ENCODE measurements around the gene TBC1D8. TPM values are rescaled to one million over a fixed set of nuclear protein-coding genes. Genes with fewer than 3 reads are reported as not detected.

The TBC1D8 gene
- total RNA-seq, 2 experiments from 2014 or later: 1.0 to 1.8 TPM

- peaks cover 22% of the 10 kb centered on the region for H3K4me1 Mint-ChIP-seq (ENCODE audit: low read depth)
Measured at GRCh38 chr2:101146535-101146934, 4.6 kb downstream of the TBC1D8 start.

GRCh38 chr2:101145406-101145805 is 5.8 kb downstream of the TBC1D8 start:
- Histone ChIP-seq H3K4me1 (ENCODE audit: insufficient read depth, low read length) (peaks cover 9% of the 10 kb centered on the region), H3K27me3 (ENCODE audit: control insufficient read depth in 1 of 2, insufficient read depth in 2 of 2, low read length in 2 of 2) (peaks cover 0 to 10% of the 10 kb centered on the region in 2 experiments), H3K36me3 (ENCODE audit: insufficient read depth, low read length) (no peaks in the 10 kb centered on the region), H3K4me3 (ENCODE audit: low read length) (no peak overlapping the region), H3K9me3 (ENCODE audit: control insufficient read depth in 1 of 2, insufficient read depth in 1 of 2, low read length in 2 of 2) (no peaks in the 10 kb centered on the region), H3K27ac (ENCODE audit: low read depth in 1 of 2, low read length in 2 of 2) (no peak overlapping the region)
- Mint-ChIP-seq H3K36me3 (ENCODE audit: low read depth) (no peaks in the 10 kb centered on the region), H3K9me3 (no peaks in the 10 kb centered on the region), H3K27ac (no peak overlapping the region), H3K4me3 (no peak overlapping the region), H3K4me1 (ENCODE audit: low read depth) (peaks cover 22% of the 10 kb centered on the region), H3K27me3 (peaks cover 36% of the 10 kb centered on the region)
- intact Hi-C loops (cut with DNase I, micrococcal nuclease): no loop called here
- DNase-seq (no peak), ATAC-seq (ENCODE audit: poor library complexity) (no peak)
- ChIA-PET CTCF (no interaction called here), POLR2A (no interaction called here)
- TF ChIP-seq CTCF (IDR thresholded peaks at IDR 0.05): no peak

More at GRCh38 chr2:101146535-101146934, 4.6 kb downstream of the TBC1D8 start:
- peaks cover 14% of the 10 kb centered on the region for H3K4me1 ChIP-seq (ENCODE audit: insufficient read depth, low read length)
- H3K27me3 ChIP-seq (ENCODE audit: control insufficient read depth in 1 of 2, insufficient read depth in 2 of 2, low read length in 2 of 2): peaks cover 0 to 10% of the 10 kb centered on the region in 2 experiments
- ChIA-PET CTCF (no interaction called here), POLR2A (no interaction called here)
- H3K9me3 Mint-ChIP-seq: no peaks in the 10 kb centered on the region
- H3K27ac ChIP-seq (ENCODE audit: low read depth in 1 of 2, low read length in 2 of 2): no peak overlapping the region
- no peaks in the 10 kb centered on the region for H3K9me3 ChIP-seq (ENCODE audit: control insufficient read depth in 1 of 2, insufficient read depth in 1 of 2, low read length in 2 of 2)
- intact Hi-C loops (cut with DNase I, micrococcal nuclease): no loop called here
- H3K4me3 ChIP-seq (ENCODE audit: low read length): no peak overlapping the region
- no peak overlapping the region for H3K4me3 Mint-ChIP-seq
- no peak for TF ChIP-seq CTCF (IDR thresholded peaks at IDR 0.05)
- H3K27ac Mint-ChIP-seq: no peak overlapping the region
- no peaks in the 10 kb centered on the region for H3K36me3 ChIP-seq (ENCODE audit: insufficient read depth, low read length)
- DNase-seq (no peak), ATAC-seq (ENCODE audit: poor library complexity) (no peak)
- peaks cover 36% of the 10 kb centered on the region for H3K27me3 Mint-ChIP-seq
- H3K36me3 Mint-ChIP-seq (ENCODE audit: low read depth): no peaks in the 10 kb centered on the region

- CTCF ChIA-PET: no interaction called here
Measured at GRCh38 chr2:101142163-101142562, 9.0 kb downstream of the TBC1D8 start.

More at GRCh38 chr2:101142163-101142562, 9.0 kb downstream of the TBC1D8 start:
- Mint-ChIP-seq H3K36me3 (ENCODE audit: low read depth) (no peaks in the 10 kb centered on the region), H3K4me1 (ENCODE audit: low read depth) (no peaks in the 10 kb centered on the region), H3K4me3 (no peak overlapping the region), H3K27ac (no peak overlapping the region), H3K9me3 (no peaks in the 10 kb centered on the region), H3K27me3 (peaks cover 23% of the 10 kb centered on the region)
- DNase-seq (no peak), ATAC-seq (ENCODE audit: poor library complexity) (no peak)
- POLR2A ChIA-PET: no interaction called here
- peaks cover 0 to 5% of the 10 kb centered on the region in 2 experiments for H3K9me3 ChIP-seq (ENCODE audit: control insufficient read depth in 1 of 2, insufficient read depth in 1 of 2, low read length in 2 of 2)
- H3K27ac ChIP-seq (ENCODE audit: low read depth in 1 of 2, low read length in 2 of 2): no peak overlapping the region
- no peak for TF ChIP-seq CTCF (IDR thresholded peaks at IDR 0.05)
- no peaks in the 10 kb centered on the region for H3K36me3 ChIP-seq (ENCODE audit: insufficient read depth, low read length)
- H3K27me3 ChIP-seq (ENCODE audit: control insufficient read depth in 1 of 2, insufficient read depth in 2 of 2, low read length in 2 of 2): peaks cover 0 to 6% of the 10 kb centered on the region in 2 experiments
- H3K4me1 ChIP-seq (ENCODE audit: insufficient read depth, low read length): no peaks in the 10 kb centered on the region
- intact Hi-C loops (cut with DNase I, micrococcal nuclease): no loop called here
- no peak overlapping the region for H3K4me3 ChIP-seq (ENCODE audit: low read length)
